PC-9 (cell line): Measurements from ENCODE around the gene PTPRD. TPM values are rescaled to one million over a fixed set of nuclear protein-coding genes. Genes with fewer than 3 reads are reported as not detected.

Experiments
- BruUV-seq: library from RNA; stranded (reverse); fragments of 400-500 nt; replicated peaks from 2 replicates; lab custom pipeline; 2021; lab: Mats Ljungman, UMichigan
- CTCF ChIA-PET: fragments of 300-600 bp; sonication (Branson Sonifier 250); formaldehyde crosslinking; loops from one replicate; lab custom pipeline; 2022; ENCODE audit warnings: antibody characterized with exemption; lab: Charles Lee
- POLR2A ChIA-PET: fragments of 300-600 bp; sonication (Branson Sonifier 250); formaldehyde crosslinking; loops from one replicate; lab custom pipeline; 2022; ENCODE audit warnings: antibody characterized with exemption; ENCODE audit not compliant: unreplicated experiment; lab: Charles Lee
- DNase-seq, 2 experiments: peaks; one replicate each; pipeline versions ENCODE4 v3.0.0 to v3.0.0-alpha.2; 2015 to 2022; ENCODE audit warnings: mixed read lengths in 1 of 2
- H2AFZ ChIP-seq: fragments of 200-600 bp; sonication (generic); 2 replicates; pipeline ENCODE4 v1.8.1; 2017; ENCODE audit warnings: antibody characterized with exemption
- H3F3A ChIP-seq: fragments of 200-600 bp; sonication (generic); 2 replicates; pipeline ENCODE4 v1.8.1; 2017; ENCODE audit warnings: antibody characterized with exemption, mild to moderate bottlenecking, low read depth; ENCODE audit not compliant: insufficient read depth
- H3K27ac ChIP-seq: fragments of 200-600 bp; sonication (generic); 2 replicates; pipeline ENCODE4 v1.6.1; 2016; ENCODE audit warnings: mixed run types
- H3K27me3 ChIP-seq: fragments of 200-600 bp; sonication (generic); 2 replicates; pipeline ENCODE4 v1.6.1; 2016; ENCODE audit warnings: low read depth, mixed run types; ENCODE audit not compliant: insufficient read depth
- H3K36me3 ChIP-seq: fragments of 200-600 bp; sonication (generic); 2 replicates; pipeline ENCODE4 v1.6.1; 2016; ENCODE audit warnings: low read depth, mixed run types
- H3K4me1 ChIP-seq: fragments of 200-600 bp; sonication (generic); replicated peaks from 2 replicates; pipeline ENCODE4 v1.6.1; 2016; ENCODE audit warnings: mixed run types; ENCODE audit not compliant: insufficient read depth
- H3K4me2 ChIP-seq: fragments of 200-600 bp; sonication (generic); 2 replicates; pipeline ENCODE4 v1.6.1; 2017; ENCODE audit warnings: mixed run types
- H3K4me3 ChIP-seq: fragments of 200-600 bp; sonication (generic); 2 replicates; pipeline ENCODE4 v1.6.1; 2016; ENCODE audit warnings: mixed run types
- H3K79me2 ChIP-seq: fragments of 200-600 bp; sonication (generic); 2 replicates; pipeline ENCODE4 v1.6.1; 2017; ENCODE audit warnings: low read depth, mixed run types
- H3K9me2 ChIP-seq: fragments of 200-600 bp; sonication (generic); 2 replicates; pipeline ENCODE4 v1.8.1; 2017; ENCODE audit warnings: mild to moderate bottlenecking; ENCODE audit not compliant: insufficient read depth
- H3K9me3 ChIP-seq: fragments of 200-600 bp; sonication (generic); 2 replicates; pipeline ENCODE4 v1.8.1; 2016; ENCODE audit warnings: low read depth; ENCODE audit not compliant: insufficient read depth
- H4K20me1 ChIP-seq: fragments of 200-600 bp; sonication (generic); 2 replicates; pipeline ENCODE4 v1.8.1; 2017; ENCODE audit not compliant: insufficient read depth
- CTCF ChIP-seq: fragments of 200-600 bp; sonication (generic); conservative IDR thresholded peaks from 2 replicates; pipeline ENCODE4 v1.6.1; 2017; ENCODE audit warnings: mixed run types, antibody characterized with exemption, mild to moderate bottlenecking, moderate library complexity
- EZH2 ChIP-seq: fragments of 200-600 bp; sonication (generic); IDR thresholded peaks from 2 replicates; pipeline ENCODE4 v1.8.0; 2017; ENCODE audit warnings: antibody characterized with exemption, low read depth
- intact Hi-C: fragments of 100-400 bp; cut with micrococcal nuclease; formaldehyde crosslinking; loops from one replicate; pipeline ENCODE4 v1.10.0; 2022; ENCODE audit not compliant: unreplicated experiment
- total RNA-seq: library from RNA; stranded (reverse); gene quantifications from 2 replicates; pipeline ENCODE4 v1.2.3, GENCODE V29; 2021

Gene PTPRD
- total RNA-seq, 1 experiment from 2014 or later, result not detected

- H3K9me3 ChIP-seq, result no peaks in the 10 kb centered on the region
- H4K20me1 ChIP-seq, result no peaks in the 10 kb centered on the region
- no peak overlapping the region for H2AFZ ChIP-seq
- H3F3A ChIP-seq, result no peaks in the 10 kb centered on the region
- POLR2A ChIA-PET, result no interaction called here
- H3K79me2 ChIP-seq, result no peaks in the 10 kb centered on the region
- H3K9me2 ChIP-seq, result no peaks in the 10 kb centered on the region
- TF ChIP-seq EZH2 (no peak), CTCF (no peak)
- no peak for DNase-seq
- H3K27me3 ChIP-seq, result no peaks in the 10 kb centered on the region
- H3K27ac ChIP-seq, result no peak overlapping the region
- H3K4me3 ChIP-seq, result no peak overlapping the region
- no TSS peak for BruUV-seq
- CTCF ChIA-PET, result no interaction called here
- intact Hi-C loops, result no loop called here
- H3K36me3 ChIP-seq, result no peaks in the 10 kb centered on the region
- no peak overlapping the region for H3K4me2 ChIP-seq
- no peaks in the 10 kb centered on the region for H3K4me1 ChIP-seq
These were observed 1960.5 kb downstream of the PTPRD start for GRCh38 chr9:8652255-8652654.

- no TSS peak for BruUV-seq
- H3K9me3 ChIP-seq, result no peaks in the 10 kb centered on the region
- intact Hi-C loops, result no loop called here
- no peaks in the 10 kb centered on the region for H3K36me3 ChIP-seq
- no peak overlapping the region for H2AFZ ChIP-seq
- H3K79me2 ChIP-seq, result no peaks in the 10 kb centered on the region
- ChIA-PET CTCF (no interaction called here), POLR2A (no interaction called here)
- DNase-seq, result no peak
- H3K4me3 ChIP-seq, result no peak overlapping the region
- H3K4me2 ChIP-seq, result no peak overlapping the region
- no peaks in the 10 kb centered on the region for H3F3A ChIP-seq
- H4K20me1 ChIP-seq, result no peaks in the 10 kb centered on the region
- no peak for TF ChIP-seq CTCF
- TF ChIP-seq EZH2, result no peak
- H3K9me2 ChIP-seq, result no peaks in the 10 kb centered on the region
- no peaks in the 10 kb centered on the region for H3K27me3 ChIP-seq
- H3K27ac ChIP-seq, result no peak overlapping the region
- H3K4me1 ChIP-seq, result no peaks in the 10 kb centered on the region
These were observed 1961.0 kb downstream of the PTPRD start for GRCh38 chr9:8651846-8652215.

- no peak overlapping the region for H3K27ac ChIP-seq
- POLR2A ChIA-PET, result no interaction called here
- H3K4me2 ChIP-seq, result no peak overlapping the region
- DNase-seq, result no peak
- no peaks in the 10 kb centered on the region for H3K9me3 ChIP-seq
- H3K9me2 ChIP-seq, result no peaks in the 10 kb centered on the region
- no peaks in the 10 kb centered on the region for H3K36me3 ChIP-seq
- no peaks in the 10 kb centered on the region for H3K4me1 ChIP-seq
- no peaks in the 10 kb centered on the region for H3K79me2 ChIP-seq
- intact Hi-C loops, result no loop called here
- H4K20me1 ChIP-seq, result no peaks in the 10 kb centered on the region
- no peaks in the 10 kb centered on the region for H3F3A ChIP-seq
- TF ChIP-seq EZH2, result no peak
- TF ChIP-seq CTCF, result no peak
- no peaks in the 10 kb centered on the region for H3K27me3 ChIP-seq
- no TSS peak for BruUV-seq
- no peak overlapping the region for H2AFZ ChIP-seq
- CTCF ChIA-PET, result no interaction called here
- no peak overlapping the region for H3K4me3 ChIP-seq
These were observed 1961.5 kb downstream of the PTPRD start for GRCh38 chr9:8651070-8651845.
